ENCODE measurements around the gene PLEKHG7.

DNA sequence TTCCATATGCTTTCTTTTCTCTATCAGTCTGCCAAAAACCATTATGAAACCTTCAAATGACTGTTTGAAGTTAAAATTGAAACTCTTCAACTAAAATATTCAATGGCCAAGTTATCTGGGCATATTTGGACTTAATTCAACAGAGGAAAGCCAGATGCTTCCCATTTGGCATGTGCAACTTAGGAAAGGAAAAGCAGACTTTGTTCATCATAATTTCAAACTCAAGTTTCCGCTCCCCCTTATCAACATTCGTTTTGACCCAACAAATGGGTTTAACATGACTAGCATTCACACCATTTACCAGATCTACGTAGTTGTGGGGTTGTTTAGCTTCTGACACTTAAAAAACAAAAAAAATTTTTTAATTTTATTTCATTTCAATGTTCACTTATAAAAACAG lies 75.7 kb downstream of the PLEKHG7 start:
- TF ChIP-seq CTCF (conservative IDR thresholded peaks at IDR 0.05; ENCODE audit: low read depth in 2 of 2) (no peak), EZH2 (IDR thresholded peaks at IDR 0.05; ENCODE audit: low read depth, unreplicated experiment) (no peak), REST (IDR thresholded peaks at IDR 0.05; ENCODE audit: unreplicated experiment) (no peak), POLR2AphosphoS5 (IDR thresholded peaks at IDR 0.05; ENCODE audit: low read depth) (no peak), JUNB (IDR thresholded peaks at IDR 0.05; ENCODE audit: unreplicated experiment) (no peak), EZH2phosphoT487 (IDR thresholded peaks at IDR 0.05; ENCODE audit: unreplicated experiment) (no peak), ZNF114 (CRISPR knock-in tag; IDR thresholded peaks at IDR 0.05) (no peak), CREB1 (CRISPR knock-in tag; IDR thresholded peaks at IDR 0.05; ENCODE audit: low read depth) (no peak), STAT1 (IDR thresholded peaks at IDR 0.05; ENCODE audit: unreplicated experiment) (no peak), NANOG (IDR thresholded peaks at IDR 0.05; ENCODE audit: borderline replicate concordance) (no peak), ZNF331 (CRISPR knock-in tag; IDR thresholded peaks at IDR 0.05; ENCODE audit: low read depth) (no peak)
- TF ChIP-seq, protein P1, sequence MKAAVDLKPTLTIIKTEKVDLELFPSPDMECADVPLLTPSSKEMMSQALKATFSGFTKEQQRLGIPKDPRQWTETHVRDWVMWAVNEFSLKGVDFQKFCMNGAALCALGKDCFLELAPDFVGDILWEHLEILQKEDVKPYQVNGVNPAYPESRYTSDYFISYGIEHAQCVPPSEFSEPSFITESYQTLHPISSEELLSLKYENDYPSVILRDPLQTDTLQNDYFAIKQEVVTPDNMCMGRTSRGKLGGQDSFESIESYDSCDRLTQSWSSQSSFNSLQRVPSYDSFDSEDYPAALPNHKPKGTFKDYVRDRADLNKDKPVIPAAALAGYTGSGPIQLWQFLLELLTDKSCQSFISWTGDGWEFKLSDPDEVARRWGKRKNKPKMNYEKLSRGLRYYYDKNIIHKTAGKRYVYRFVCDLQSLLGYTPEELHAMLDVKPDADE (IDR thresholded peaks at IDR 0.05) = no peak
